HL-60 (cell line): ENCODE results near the gene PCBP4.

Experiments used
- CTCF ChIP-seq: IDR thresholded peaks from one replicate; pipeline ENCODE4 v1.5.1; 2011; ENCODE audit warnings: low read length, control low read depth, inconsistent platforms; ENCODE audit not compliant: insufficient read depth
- GABPA ChIP-seq: IDR thresholded peaks from 2 replicates; pipeline ENCODE4 v1.6.1; 2012; ENCODE audit warnings: low read depth
- POLR2AphosphoS5 ChIP-seq: IDR thresholded peaks from 2 replicates; pipeline ENCODE4 v1.6.1; 2012; ENCODE audit warnings: low read depth
- REST ChIP-seq: IDR thresholded peaks from 2 replicates; pipeline ENCODE4 v1.6.1; 2012; ENCODE audit warnings: low read depth; ENCODE audit not compliant: insufficient replicate concordance
- SPI1 ChIP-seq: IDR thresholded peaks from 2 replicates; pipeline ENCODE4 v1.6.1; 2012; ENCODE audit warnings: low read depth, mild to moderate bottlenecking, borderline replicate concordance

DNA sequence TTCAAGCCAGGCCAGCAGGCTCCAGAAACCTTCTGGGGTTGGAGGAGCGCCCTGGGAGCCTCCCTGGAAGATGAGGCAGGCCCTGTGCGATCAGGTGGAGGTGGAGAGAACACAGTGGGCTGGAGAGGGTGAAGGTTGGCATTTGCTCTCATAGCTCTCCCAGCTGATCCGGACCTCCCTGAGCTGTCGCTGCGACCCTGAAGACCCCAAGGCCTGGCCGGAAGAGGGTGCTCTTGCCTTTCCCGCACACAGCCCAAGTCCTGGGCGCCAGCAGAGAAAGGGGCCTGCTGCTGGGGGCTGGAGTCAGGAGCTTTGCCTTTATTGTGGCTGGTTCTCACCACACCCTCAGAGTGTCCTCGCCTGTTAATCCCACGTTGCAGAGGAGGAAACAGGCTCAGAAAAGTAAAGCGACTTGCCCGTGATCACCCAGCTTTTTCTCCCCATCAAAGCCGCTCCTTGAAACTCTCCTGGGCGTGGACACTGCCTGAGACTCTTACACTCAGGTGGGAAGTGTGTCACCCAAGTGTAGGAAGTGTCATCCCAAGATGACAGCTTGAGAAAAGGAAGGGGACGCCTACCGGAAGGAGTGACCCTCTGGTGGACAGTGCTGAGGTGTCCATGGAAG lies 37.0 kb upstream of the PCBP4 start:
- no peak for TF ChIP-seq REST
- no peak for TF ChIP-seq POLR2AphosphoS5
- no peak for TF ChIP-seq CTCF
- TF ChIP-seq GABPA = no peak
- TF ChIP-seq SPI1 = no peak
